Neural cell (in vitro differentiated cells): Measurements from ENCODE around the gene CNTNAP2. TPM values are rescaled to one million over a fixed set of nuclear protein-coding genes. Genes with fewer than 3 reads are reported as not detected.

ENCODE experiments used
- H2AFZ ChIP-seq: fragments of 200-600, 300-800 bp; sonication (generic), shearing (Covaris generic); 2 replicates; pipeline ENCODE4 v1.6.0; 2014; ENCODE audit warnings: low read depth, mild to moderate bottlenecking, antibody characterized with exemption, low read length, moderate library complexity
- H3F3A ChIP-seq: fragments of 200-600 bp; shearing (Covaris generic); 2 replicates; pipeline ENCODE4 v1.6.1; 2016; ENCODE audit warnings: mild to moderate bottlenecking, moderate library complexity, mixed read lengths, antibody characterized with exemption, low read length; ENCODE audit not compliant: insufficient read depth, poor library complexity, severe bottlenecking
- H3K27ac ChIP-seq: fragments of 200-600, 300-800 bp; sonication (generic), shearing (Covaris generic); 2 replicates; pipeline ENCODE4 v1.5.1; 2014; ENCODE audit warnings: mild to moderate bottlenecking, low read length, moderate library complexity
- H3K27me3 ChIP-seq: fragments of 300-800, 200-600 bp; sonication (generic), shearing (Covaris generic); 2 replicates; pipeline ENCODE4 v1.6.0; 2014; ENCODE audit warnings: mild to moderate bottlenecking, low read depth, low read length, moderate library complexity; ENCODE audit not compliant: insufficient read depth
- H3K36me3 ChIP-seq: fragments of 300-800, 200-600 bp; sonication (generic), shearing (Covaris generic); 2 replicates; pipeline ENCODE4 v1.5.1; 2014; ENCODE audit warnings: mild to moderate bottlenecking, antibody characterized with exemption, low read length, moderate library complexity; ENCODE audit not compliant: insufficient read depth
- H3K4me2 ChIP-seq: fragments of 300-800, 200-600 bp; sonication (generic), shearing (Covaris generic); 2 replicates; pipeline ENCODE4 v1.6.0; 2014; ENCODE audit warnings: mild to moderate bottlenecking, low read length
- H3K4me3 ChIP-seq: fragments of 300-800, 200-600 bp; sonication (generic), shearing (Covaris generic); 2 replicates; pipeline ENCODE4 v1.5.1; 2014; ENCODE audit warnings: mild to moderate bottlenecking, low read length, moderate library complexity
- H3K79me2 ChIP-seq: fragments of 200-600 bp; shearing (Covaris generic); replicated peaks from 2 replicates; pipeline ENCODE4 v1.6.0; 2014; ENCODE audit warnings: mild to moderate bottlenecking, low read length, moderate library complexity; ENCODE audit not compliant: insufficient read depth
- H3K9ac ChIP-seq: fragments of 300-800, 200-600 bp; sonication (generic), shearing (Covaris generic); 2 replicates; pipeline ENCODE4 v1.6.1; 2016; ENCODE audit warnings: mild to moderate bottlenecking, low read length, mixed read lengths
- H3K9me2 ChIP-seq: fragments of 200-600 bp; shearing (Covaris generic); 2 replicates; pipeline ENCODE4 v1.6.1; 2016; ENCODE audit warnings: mild to moderate bottlenecking, low read length, mixed read lengths; ENCODE audit not compliant: insufficient read depth
- H3K9me3 ChIP-seq: fragments of 200-600, 300-800 bp; sonication (generic), shearing (Covaris generic); 2 replicates; pipeline ENCODE4 v1.6.1; 2016; ENCODE audit warnings: mild to moderate bottlenecking, mixed run types, low read length, moderate library complexity, mixed read lengths
- H4K20me1 ChIP-seq: fragments of 200-600 bp; shearing (Covaris generic); 2 replicates; pipeline ENCODE4 v1.6.1; 2016; ENCODE audit warnings: mild to moderate bottlenecking, mixed run types; ENCODE audit not compliant: insufficient read depth
- CTCF ChIP-seq: fragments of 450-650 bp; IDR thresholded peaks from 2 replicates; pipeline ENCODE4 v1.5.1; 2014; ENCODE audit warnings: antibody characterized with exemption, mild to moderate bottlenecking, moderate library complexity; ENCODE audit not compliant: poor library complexity, severe bottlenecking
- EP300 ChIP-seq: fragments of 450-650 bp; conservative IDR thresholded peaks from 2 replicates; pipeline ENCODE4 v1.6.1; 2014; ENCODE audit warnings: antibody characterized with exemption, mild to moderate bottlenecking, moderate library complexity; ENCODE audit not compliant: poor library complexity, severe bottlenecking
- EZH2 ChIP-seq: fragments of 200-600, 300-800 bp; shearing (Covaris generic), sonication (generic); IDR thresholded peaks from 2 replicates; pipeline ENCODE4 v1.6.1; 2014; ENCODE audit warnings: antibody characterized with exemption, low read length, borderline replicate concordance, mild to moderate bottlenecking; ENCODE audit not compliant: insufficient read depth, poor library complexity, severe bottlenecking
- MXI1 ChIP-seq: fragments of 450-650 bp; conservative IDR thresholded peaks from 2 replicates; pipeline ENCODE4 v1.6.1; 2014; ENCODE audit warnings: antibody characterized with exemption, mild to moderate bottlenecking; ENCODE audit not compliant: poor library complexity, severe bottlenecking
- POLR2AphosphoS5 ChIP-seq: IDR thresholded peaks from 2 replicates; pipeline ENCODE4 v1.6.1; 2012
- RAD21 ChIP-seq: fragments of 450-650 bp; conservative IDR thresholded peaks from 2 replicates; pipeline ENCODE4 v1.6.1; 2014; ENCODE audit warnings: antibody characterized with exemption, mild to moderate bottlenecking, moderate library complexity
- REST ChIP-seq: IDR thresholded peaks from 2 replicates; pipeline ENCODE4 v1.6.1; 2012; ENCODE audit warnings: borderline replicate concordance
- SMC3 ChIP-seq: fragments of 450-650 bp; conservative IDR thresholded peaks from 2 replicates; pipeline ENCODE4 v1.6.1; 2014; ENCODE audit warnings: antibody characterized with exemption, mild to moderate bottlenecking, moderate library complexity; ENCODE audit not compliant: poor library complexity
- TAF1 ChIP-seq: IDR thresholded peaks from 2 replicates; pipeline ENCODE4 v1.6.1; 2012; ENCODE audit warnings: low read depth
- polyA plus RNA-seq: library from polyadenylated mRNA; depleted of rRNA; stranded (reverse); fragments of >200 nt; gene quantifications from 2 replicates; pipeline ENCODE4 v1.2.3, GENCODE V29; 2014

The CNTNAP2 gene
- polyA plus RNA-seq, 1 donor from 2014 or later, result 276 TPM

- H4K20me1 ChIP-seq, result no peaks in the 10 kb centered on the region
- H3K27ac ChIP-seq, result no peak overlapping the region
- H3F3A ChIP-seq, result no peaks in the 10 kb centered on the region
- TF ChIP-seq MXI1 (no peak), RAD21 (no peak), REST (no peak), TAF1 (no peak), POLR2AphosphoS5 (no peak), EZH2 (no peak), SMC3 (no peak), EP300 (no peak), CTCF (no peak)
- no peaks in the 10 kb centered on the region for H3K79me2 ChIP-seq
- H3K9me2 ChIP-seq, result no peaks in the 10 kb centered on the region
- no peak overlapping the region for H3K4me2 ChIP-seq
- H3K27me3 ChIP-seq, result no peaks in the 10 kb centered on the region
- H3K9ac ChIP-seq, result no peak overlapping the region
- no peak overlapping the region for H3K4me3 ChIP-seq
- H3K36me3 ChIP-seq, result no peaks in the 10 kb centered on the region
- no peak overlapping the region for H2AFZ ChIP-seq
- H3K9me3 ChIP-seq, result no peaks in the 10 kb centered on the region
Observed at GRCh38 chr7:146736446-146737190, 620.0 kb downstream of the CNTNAP2 start.

GRCh38 chr7:146740039-146740438 lies 623.4 kb downstream of the CNTNAP2 start:
- no peak for TF ChIP-seq RAD21
- no peak for TF ChIP-seq TAF1
- no peak for TF ChIP-seq SMC3
- no peak for TF ChIP-seq REST
- TF ChIP-seq MXI1, result no peak
- no peak for TF ChIP-seq CTCF
- no peak for TF ChIP-seq EZH2
- no peak for TF ChIP-seq EP300
- TF ChIP-seq POLR2AphosphoS5, result no peak
- Histone ChIP-seq H3K9me2 (no peaks in the 10 kb centered on the region), H3K4me3 (no peak overlapping the region)

More at GRCh38 chr7:146740039-146740438, 623.4 kb downstream of the CNTNAP2 start:
- Histone ChIP-seq H3K4me2 (no peak overlapping the region), H4K20me1 (no peaks in the 10 kb centered on the region), H3K27ac (no peak overlapping the region), H3K9ac (no peak overlapping the region), H3K36me3 (no peaks in the 10 kb centered on the region), H3K79me2 (no peaks in the 10 kb centered on the region), H3K9me3 (no peaks in the 10 kb centered on the region), H3K27me3 (no peaks in the 10 kb centered on the region), H3F3A (no peaks in the 10 kb centered on the region), H2AFZ (no peak overlapping the region)
